Right lobe of liver (tissue), 4 donors: ENCODE data around the gene GGNBP2.

Source experiments
- CTCF ChIP-seq, 4 donors: fragments of 200-600 bp in 3 of 4; fragments of 450-650 bp in 1 of 4; IDR thresholded peaks; one replicate each; pipeline versions ENCODE4 v1.5.1 to v1.8.0; 2016 to 2022; ENCODE audit warnings: antibody characterized with exemption in 4 of 4, mild to moderate bottlenecking in 2 of 4
- POLR2A ChIP-seq: fragments of 450-650 bp; IDR thresholded peaks from one replicate; pipeline ENCODE4 v1.6.1; 2017; ENCODE audit warnings: antibody characterized with exemption, mild to moderate bottlenecking
- donor health status: DM: no; HTN: no; CAD: no.
- donor health status: DM: no; HTN: no; CAD: no.
- donor health status: DM: no; HTN: yes; CAD: no.

- TF ChIP-seq CTCF (IDR thresholded peaks at IDR 0.05): no peak
- TF ChIP-seq POLR2A: no peak
These were observed 21.4 kb downstream of the GGNBP2 start for GRCh38 chr17:36566081-36566480.
